ENCODE data around the gene CADM1.

- no peak for TF ChIP-seq CTCF (IDR thresholded peaks at IDR 0.05)
- no peak for TF ChIP-seq POLR2A (IDR thresholded peaks at IDR 0.05)
- no peak for TF ChIP-seq EP300 (IDR thresholded peaks at IDR 0.05)
Observed at GRCh38 chr11:115258216-115258615, 246.0 kb downstream of the CADM1 start.
